GM12873 (cell line): ENCODE results near the gene FAM229B.

Experiments
- CTCF ChIP-seq: IDR thresholded peaks from 2 replicates; pipeline ENCODE4 v1.5.1; 2012; ENCODE audit warnings: low read depth, mild to moderate bottlenecking, moderate library complexity, low read length, control low read depth; ENCODE audit not compliant: insufficient read depth; ENCODE audit errors: missing control alignments

Gene FAM229B

GRCh38 chr6:112113918-112114317, 26.5 kb downstream of the FAM229B start:
- no peak for TF ChIP-seq CTCF

GRCh38 chr6:112114577-112115223, 27.3 kb downstream of the FAM229B start:
- no peak for TF ChIP-seq CTCF

GRCh38 chr6:112116221-112116620, 28.8 kb downstream of the FAM229B start:
- TF ChIP-seq CTCF = no peak

- TF ChIP-seq CTCF = no peak
Measured at GRCh38 chr6:112117554-112117953, 30.2 kb downstream of the FAM229B start.

- TF ChIP-seq CTCF = no peak
Measured at GRCh38 chr6:112118034-112118433, 30.6 kb downstream of the FAM229B start.

GRCh38 chr6:112122756-112123155, 35.4 kb downstream of the FAM229B start:
- TF ChIP-seq CTCF = no peak

GRCh38 chr6:112123982-112124381, 36.6 kb downstream of the FAM229B start:
- no peak for TF ChIP-seq CTCF

- TF ChIP-seq CTCF = no peak
Measured at GRCh38 chr6:112128208-112128607, 40.8 kb downstream of the FAM229B start.
